Measurements from ENCODE around the gene PPP2R5C. TPM values are rescaled to one million over a fixed set of nuclear protein-coding genes. Genes with fewer than 3 reads are reported as not detected.
"Not testable (repeated sequence)": the region's sequence is repeated elsewhere in the genome, so short reads cannot be mapped to it uniquely, and the experiment has no call there.

The PPP2R5C gene
- polyA plus RNA-seq (ENCODE audit: insufficient read length in 10 of 10) = 10 to 100 TPM; 62.4 to 77.6 (median 72.6) TPM
- long read RNA-seq, donor 1, full-length matches to known transcripts = 19 of 26 reads
- long read RNA-seq, donor 1, partial matches to known transcripts = 7 of 26 reads
- long read RNA-seq, donor 1, other reads (novel, unspliced or antisense) = 0 of 26 reads
- long read RNA-seq, donor 2, full-length matches to known transcripts = 14 of 19 reads
- long read RNA-seq, donor 2, partial matches to known transcripts = 5 of 19 reads
- long read RNA-seq, donor 2, other reads (novel, unspliced or antisense) = 0 of 19 reads
- long read RNA-seq, donor 3 = 0 reads
- long read RNA-seq, donor 4, full-length matches to known transcripts = 15 of 15 reads
- long read RNA-seq, donor 4, partial matches to known transcripts = 0 of 15 reads
- long read RNA-seq, donor 4, other reads (novel, unspliced or antisense) = 0 of 15 reads
- long read RNA-seq, donor 5, full-length matches to known transcripts = 20 of 20 reads
- long read RNA-seq, donor 5, partial matches to known transcripts = 0 of 20 reads
- long read RNA-seq, donor 5, other reads (novel, unspliced or antisense) = 0 of 20 reads
- long read RNA-seq, donor 6, full-length matches to known transcripts = 20 of 25 reads
- long read RNA-seq, donor 6, partial matches to known transcripts = 5 of 25 reads
- long read RNA-seq, donor 6, other reads (novel, unspliced or antisense) = 0 of 25 reads
- long read RNA-seq, donor 7, full-length matches to known transcripts = 28 of 28 reads
- long read RNA-seq, donor 7, partial matches to known transcripts = 0 of 28 reads
- long read RNA-seq, donor 7, other reads (novel, unspliced or antisense) = 0 of 28 reads
- long read RNA-seq, donor 8, full-length matches to known transcripts = 18 of 18 reads
- long read RNA-seq, donor 8, partial matches to known transcripts = 0 of 18 reads
- long read RNA-seq, donor 8, other reads (novel, unspliced or antisense) = 0 of 18 reads
- long read RNA-seq, donor 9, full-length matches to known transcripts = 3 of 3 reads
- long read RNA-seq, donor 9, partial matches to known transcripts = 0 of 3 reads
- long read RNA-seq, donor 9, other reads (novel, unspliced or antisense) = 0 of 3 reads

GRCh38 chr14:101761032-101761880 lies at the start of gene PPP2R5C:
TSS of gene PPP2R5C (plus strand) at chr14:101761709. CDS start at chr14:101761894, 185 bp downstream.
- peak; percentile 86 to 97 (median 91) for DNase-seq

GRCh38 chr14:101711857-101712233 lies 49.7 kb upstream of the PPP2R5C start:
- not testable (repeated sequence) for DNase-seq

- not testable (repeated sequence) for DNase-seq
Measured at GRCh38 chr14:101712341-101712740, 49.2 kb upstream of the PPP2R5C start.

DNA sequence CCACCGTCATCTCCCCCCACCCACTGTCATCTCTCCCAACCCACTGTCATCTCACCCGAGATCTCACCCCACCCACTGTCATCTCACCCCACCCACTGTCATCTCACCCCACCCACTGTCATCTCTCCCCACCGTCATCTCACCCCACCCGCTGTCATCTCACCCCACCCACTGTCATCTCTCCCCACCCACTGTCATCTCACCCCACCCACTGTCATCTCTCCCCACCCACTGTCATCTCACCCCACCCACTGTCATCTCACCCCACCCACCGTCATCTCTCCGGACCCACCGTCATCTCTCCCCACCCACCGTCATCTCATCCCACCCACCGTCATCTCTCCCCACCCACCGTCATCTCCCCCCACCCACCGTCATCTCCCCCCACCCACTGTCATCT lies 48.4 kb upstream of the PPP2R5C start:
- DNase-seq = not testable (repeated sequence)

DNA sequence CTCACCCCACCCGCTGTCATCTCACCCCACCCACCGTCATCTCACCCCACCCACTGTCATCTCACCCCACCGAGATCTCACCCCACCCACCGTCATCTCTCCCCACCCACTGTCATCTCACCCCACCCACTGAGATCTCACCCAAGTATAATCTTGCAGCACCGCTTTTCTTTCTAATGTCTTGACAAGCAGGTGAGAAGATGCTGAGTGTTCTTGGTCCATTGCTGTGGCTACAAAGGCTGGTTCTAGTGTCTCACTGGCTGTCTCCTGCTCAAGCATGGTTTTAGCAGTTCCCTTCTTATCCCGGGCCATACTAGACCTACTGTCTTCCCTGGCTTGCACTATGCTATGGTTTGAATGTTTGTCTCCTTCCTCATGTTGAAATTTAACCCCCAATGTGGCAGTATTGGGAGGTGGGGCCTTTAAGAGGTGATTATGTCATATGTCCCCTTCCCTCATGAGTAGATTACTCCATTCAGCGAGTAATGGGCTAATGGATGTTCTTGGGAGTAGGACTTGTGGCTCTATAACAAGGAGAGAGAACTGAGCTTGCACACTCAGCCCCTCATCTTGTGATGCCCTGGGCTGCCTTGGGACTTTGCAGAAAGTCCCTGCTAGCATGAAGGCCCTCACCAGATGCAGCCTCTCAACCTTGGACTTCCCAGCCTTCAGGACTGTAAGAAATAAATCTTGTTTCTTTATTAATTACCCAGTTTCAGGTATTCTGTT lies 47.7 kb upstream of the PPP2R5C start:
- no peak for DNase-seq

GRCh38 chr14:101714394-101714793 lies 47.1 kb upstream of the PPP2R5C start:
- DNase-seq = no peak

DNA sequence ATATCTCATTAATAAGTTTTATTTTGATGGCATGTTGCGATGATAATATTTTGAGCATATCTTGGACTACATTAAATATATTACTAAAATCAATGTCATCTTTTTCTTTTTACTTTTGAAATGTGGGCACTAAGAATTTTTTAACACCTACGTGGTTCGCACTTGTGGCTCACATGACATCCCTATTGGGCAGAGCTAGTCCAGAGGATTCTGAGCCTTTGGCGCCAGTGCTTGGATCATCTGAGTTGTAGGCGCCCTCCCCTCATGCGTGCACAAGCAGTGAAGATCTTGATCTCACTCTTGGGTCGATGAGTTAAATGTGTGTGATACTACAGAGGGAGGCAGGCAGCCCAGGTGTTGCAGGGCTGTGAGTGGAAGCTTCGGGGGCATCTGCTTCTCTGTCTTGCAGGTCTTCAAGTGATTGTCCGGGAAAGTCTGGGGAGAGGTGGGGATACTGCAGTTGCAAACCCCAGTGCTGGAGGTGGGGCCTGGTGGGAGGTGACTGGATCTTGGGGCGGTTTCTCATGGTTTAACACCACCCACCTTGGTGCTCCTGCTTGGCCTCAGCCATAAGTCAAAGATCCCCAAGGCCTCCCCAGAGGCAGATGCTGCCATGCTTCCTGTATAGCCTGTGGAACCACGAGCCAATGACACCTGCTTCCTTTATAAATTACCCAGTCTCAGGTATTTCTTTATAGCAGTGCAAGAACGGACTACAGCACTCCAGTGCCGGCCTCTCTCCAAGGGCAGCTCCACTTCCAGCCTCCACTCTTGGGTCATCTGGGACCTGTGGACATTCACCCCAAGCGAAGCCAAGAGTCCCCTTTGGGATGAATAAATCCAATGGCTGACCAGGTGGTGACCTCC lies 46.1 kb upstream of the PPP2R5C start:
- DNase-seq = no peak

GRCh38 chr14:101716077-101716950 lies 45.2 kb upstream of the PPP2R5C start:
- DNase-seq = no peak

GRCh38 chr14:101716956-101717662 lies 44.4 kb upstream of the PPP2R5C start:
- DNase-seq = no peak

GRCh38 chr14:101717663-101718490 lies 43.6 kb upstream of the PPP2R5C start:
- no peak for DNase-seq

DNA sequence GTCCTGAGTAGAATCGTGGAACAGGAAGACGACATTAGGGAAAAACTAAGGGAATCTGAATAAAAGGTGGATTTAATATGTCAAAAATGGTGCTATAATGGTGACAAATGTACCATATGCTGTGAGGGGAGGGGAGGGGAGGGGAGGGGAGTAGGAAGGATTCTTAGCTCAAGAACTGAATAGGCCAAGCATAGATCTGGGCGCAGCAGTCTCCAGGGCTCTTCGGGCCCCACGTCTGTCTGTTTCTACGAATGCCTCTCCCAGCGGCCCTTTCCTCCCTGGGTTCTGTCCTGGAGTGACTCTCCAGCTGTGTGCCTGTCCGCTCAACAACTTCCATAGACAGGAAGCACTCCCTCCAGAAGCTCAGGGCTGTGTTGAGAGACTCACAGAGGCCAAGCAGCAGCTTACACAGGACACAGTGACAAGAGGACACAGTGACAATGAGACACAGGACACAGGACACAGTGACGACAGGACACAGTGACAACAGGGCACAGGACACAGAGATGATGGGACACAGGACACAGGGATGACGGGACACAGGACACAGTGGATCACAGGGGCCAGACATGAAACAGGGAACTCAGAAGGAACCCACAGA lies 42.4 kb upstream of the PPP2R5C start:
- peak in 1 of 3 donors; percentile 49 for DNase-seq

GRCh38 chr14:101719708-101720107 lies 41.8 kb upstream of the PPP2R5C start:
- no peak for DNase-seq

DNA sequence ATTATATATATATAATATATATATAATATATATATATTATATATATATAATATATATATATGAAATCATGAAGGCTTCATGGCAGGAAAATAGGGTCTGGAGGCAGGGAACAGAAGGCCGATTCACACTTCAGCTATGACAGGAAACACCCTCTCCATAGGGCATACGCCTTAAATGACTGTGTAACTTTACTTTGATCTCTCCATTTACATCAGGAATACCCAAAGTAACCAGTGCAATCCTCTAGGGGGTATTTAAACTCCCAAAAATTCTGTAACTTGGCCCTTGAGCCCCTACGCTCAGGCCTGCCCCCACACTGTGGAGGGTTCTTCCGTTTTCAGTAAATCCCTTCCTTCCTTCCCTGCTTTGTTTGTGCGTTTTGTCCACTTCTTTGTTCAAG lies 40.4 kb upstream of the PPP2R5C start:
- no peak for DNase-seq

GRCh38 chr14:101721951-101722661 lies 39.4 kb upstream of the PPP2R5C start:
- DNase-seq = no peak

DNA sequence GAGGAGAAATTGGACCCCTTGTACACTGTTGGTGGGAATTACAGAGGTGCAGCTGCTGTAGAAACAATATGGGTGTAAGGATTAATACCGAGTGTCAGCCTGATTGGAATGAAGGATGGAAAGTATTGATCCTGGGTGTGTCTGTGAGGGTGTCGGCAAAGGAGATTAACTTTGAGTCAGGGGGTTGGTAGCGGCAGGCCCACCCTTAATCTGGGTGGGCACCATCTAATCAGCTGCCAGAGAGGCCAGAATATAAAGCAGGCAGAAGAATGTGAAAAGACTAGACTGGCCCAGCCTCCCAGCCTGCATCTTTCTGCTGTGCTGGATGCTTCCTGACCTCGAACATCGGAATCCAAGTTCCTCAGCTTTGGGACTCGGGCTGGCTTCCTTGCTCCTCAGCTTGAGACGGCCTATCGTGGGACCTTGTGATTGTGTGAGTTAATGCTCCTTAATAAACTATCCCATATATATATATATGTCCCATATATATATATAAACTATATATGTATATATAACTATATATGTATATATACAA lies 38.4 kb upstream of the PPP2R5C start:
- no peak for DNase-seq
